RPMI7951 (cell line): ENCODE data around the gene MLIP. TPM values are rescaled to one million over a fixed set of nuclear protein-coding genes. Genes with fewer than 3 reads are reported as not detected.
"Not testable (repeated sequence)": the region's sequence is repeated elsewhere in the genome, so short reads cannot be mapped to it uniquely, and the experiment has no call there.

Experiments used
- DNase-seq: peaks from one replicate; pipeline ENCODE4 v3.0.0-alpha.2; 2012; ENCODE audit warnings: low read depth
- total RNA-seq: library from RNA; depleted of rRNA; stranded (reverse); fragments of >200 nt; shearing (Covaris generic); gene quantifications from 2 replicates; pipeline ENCODE4 v1.2.3, GENCODE V29; 2014

The MLIP gene
- total RNA-seq, 1 experiment from 2014 or later = not detected

GRCh38 chr6:54217018-54217417 lies 105.8 kb downstream of the MLIP start:
- DNase-seq = no peak

- no peak for DNase-seq
Measured at GRCh38 chr6:54222217-54222616, 111.0 kb downstream of the MLIP start.

- no peak for DNase-seq
Measured at GRCh38 chr6:54232703-54233102, 121.5 kb downstream of the MLIP start.

GRCh38 chr6:54234539-54234938 lies 123.3 kb downstream of the MLIP start:
- no peak for DNase-seq

- DNase-seq = no peak
Measured at GRCh38 chr6:54236984-54237383, 125.7 kb downstream of the MLIP start.

- DNase-seq = peak; percentile 39
Measured at GRCh38 chr6:54238396-54238795, 127.2 kb downstream of the MLIP start.

- no peak for DNase-seq
Measured at GRCh38 chr6:54243699-54244098, 132.5 kb downstream of the MLIP start.

GRCh38 chr6:54244430-54244829 lies 133.2 kb downstream of the MLIP start:
- DNase-seq = peak; percentile 20

GRCh38 chr6:54245265-54245664 lies 134.0 kb downstream of the MLIP start:
- no peak for DNase-seq

- DNase-seq = no peak
Measured at GRCh38 chr6:54248319-54248718, 137.1 kb downstream of the MLIP start.

GRCh38 chr6:54248994-54249393 lies 137.8 kb downstream of the MLIP start:
- DNase-seq = no peak

GRCh38 chr6:54249812-54250211 lies 138.6 kb downstream of the MLIP start:
- DNase-seq = not testable (repeated sequence)

GRCh38 chr6:54252496-54252895 lies 141.3 kb downstream of the MLIP start:
- DNase-seq = no peak

- no peak for DNase-seq
Measured at GRCh38 chr6:54252916-54253315, 141.7 kb downstream of the MLIP start.

- no peak for DNase-seq
Measured at GRCh38 chr6:54254886-54255285, 143.6 kb downstream of the MLIP start.

GRCh38 chr6:54255886-54256285 lies 144.6 kb downstream of the MLIP start:
- DNase-seq = no peak

- no peak for DNase-seq
Measured at GRCh38 chr6:54260025-54260424, 148.8 kb downstream of the MLIP start.

- no peak for DNase-seq
Measured at GRCh38 chr6:54262499-54262898, 151.3 kb downstream of the MLIP start.

- no peak for DNase-seq
Measured at GRCh38 chr6:54262971-54263370, 151.7 kb downstream of the MLIP start.

- no peak for DNase-seq
Measured at GRCh38 chr6:54264581-54265272, 153.5 kb downstream of the MLIP start.

- DNase-seq = no peak
Measured at GRCh38 chr6:54266400-54266923, 155.2 kb downstream of the MLIP start.

GRCh38 chr6:54267798-54268197 lies 156.6 kb downstream of the MLIP start:
- DNase-seq = peak; percentile 59

GRCh38 chr6:54273214-54273820 lies 162.1 kb downstream of the MLIP start:
- DNase-seq = no peak
